Measurements from ENCODE around the gene AJAP1. TPM values are rescaled to one million over a fixed set of nuclear protein-coding genes. Genes with fewer than 3 reads are reported as not detected.

Gene AJAP1
- total and polyA plus RNA-seq, 10 of the 15 experiments (the other 5 are each of a cell fraction or from before 2014, with no cell fraction given) = not detected

DNA sequence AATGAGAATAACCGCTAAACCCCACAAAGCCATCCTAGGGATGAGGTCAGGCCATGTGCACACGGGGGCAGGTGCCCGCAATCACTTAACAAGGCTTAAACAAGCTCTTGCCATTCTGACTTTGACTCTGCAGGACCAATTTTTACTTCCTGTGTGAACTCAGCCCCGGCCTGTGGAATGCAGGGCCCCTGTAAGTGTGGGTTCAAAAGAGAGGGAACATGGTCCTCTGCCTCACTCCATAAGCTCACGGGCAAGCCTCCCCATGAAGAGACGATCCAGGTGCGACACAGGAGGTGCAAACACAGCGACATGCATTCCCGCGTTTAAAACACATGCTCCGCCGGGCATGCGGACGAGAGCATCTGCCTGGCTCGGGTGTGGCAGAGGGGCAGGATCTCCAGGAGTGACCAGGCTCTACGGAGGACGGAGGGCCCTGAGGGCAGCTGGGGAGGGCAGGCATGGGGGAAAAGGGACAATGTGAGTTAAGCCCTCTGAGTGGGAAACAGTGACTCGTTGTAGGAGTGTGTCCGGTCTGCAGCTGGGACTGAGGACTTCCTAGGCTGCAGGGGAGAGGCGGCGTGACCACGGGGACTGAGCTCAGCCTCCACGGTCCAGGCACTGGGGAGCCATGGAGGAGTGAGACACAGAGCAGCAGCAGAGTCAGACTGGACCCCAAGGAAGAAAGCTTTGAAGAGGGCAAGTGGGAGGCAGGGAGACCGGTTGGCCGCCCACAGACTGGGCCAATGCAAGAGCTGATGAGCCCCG is 40.6 kb upstream of the AJAP1 start:
- ATAC-seq (no peak), DNase-seq (ENCODE audit: low read depth, low spot score) (no peak), FAIRE-seq (no peak)
- ChIA-PET RAD21 (ENCODE audit: unreplicated experiment) (no interaction called here), POLR2A (no interaction called here), SMC1A (ENCODE audit: uncharacterized antibody, unreplicated experiment) (no interaction called here), CTCF (no interaction called here)
- H3K79me2 ChIP-seq (ENCODE audit: control insufficient read depth, insufficient read depth, low read length) = no peaks in the 10 kb centered on the region
- BruUV-seq (replicated peaks) = no TSS peak
- no peak overlapping the region for H3K4me3 ChIP-seq
- no peak overlapping the region for H3K4me2 ChIP-seq (ENCODE audit: control insufficient read depth, insufficient read depth)
- H3K9me3 ChIP-seq (replicated peaks; ENCODE audit: control insufficient read depth, insufficient read depth, low read length) = no peaks in the 10 kb centered on the region; the same call in 2 of the 3 replicates
- H3K36me3 ChIP-seq (ENCODE audit: control insufficient read depth in 2 of 2, insufficient read depth in 2 of 2, low read length in 1 of 2) = no peaks in the 10 kb centered on the region
- TF ChIP-seq ASH2L (IDR thresholded peaks at IDR 0.05; ENCODE audit: borderline replicate concordance, low read depth) (no peak), NBN (IDR thresholded peaks at IDR 0.05) (no peak), ZNF274 (IDR thresholded peaks at IDR 0.05; ENCODE audit: insufficient read depth, insufficient read length) (no peak), PAX5 (IDR thresholded peaks at IDR 0.05; ENCODE audit: borderline replicate concordance, low read depth, low read length) (no peak), SUZ12 (IDR thresholded peaks at IDR 0.05; ENCODE audit: unreplicated experiment) (no peak)
- TF ChIP-seq, protein P1, sequence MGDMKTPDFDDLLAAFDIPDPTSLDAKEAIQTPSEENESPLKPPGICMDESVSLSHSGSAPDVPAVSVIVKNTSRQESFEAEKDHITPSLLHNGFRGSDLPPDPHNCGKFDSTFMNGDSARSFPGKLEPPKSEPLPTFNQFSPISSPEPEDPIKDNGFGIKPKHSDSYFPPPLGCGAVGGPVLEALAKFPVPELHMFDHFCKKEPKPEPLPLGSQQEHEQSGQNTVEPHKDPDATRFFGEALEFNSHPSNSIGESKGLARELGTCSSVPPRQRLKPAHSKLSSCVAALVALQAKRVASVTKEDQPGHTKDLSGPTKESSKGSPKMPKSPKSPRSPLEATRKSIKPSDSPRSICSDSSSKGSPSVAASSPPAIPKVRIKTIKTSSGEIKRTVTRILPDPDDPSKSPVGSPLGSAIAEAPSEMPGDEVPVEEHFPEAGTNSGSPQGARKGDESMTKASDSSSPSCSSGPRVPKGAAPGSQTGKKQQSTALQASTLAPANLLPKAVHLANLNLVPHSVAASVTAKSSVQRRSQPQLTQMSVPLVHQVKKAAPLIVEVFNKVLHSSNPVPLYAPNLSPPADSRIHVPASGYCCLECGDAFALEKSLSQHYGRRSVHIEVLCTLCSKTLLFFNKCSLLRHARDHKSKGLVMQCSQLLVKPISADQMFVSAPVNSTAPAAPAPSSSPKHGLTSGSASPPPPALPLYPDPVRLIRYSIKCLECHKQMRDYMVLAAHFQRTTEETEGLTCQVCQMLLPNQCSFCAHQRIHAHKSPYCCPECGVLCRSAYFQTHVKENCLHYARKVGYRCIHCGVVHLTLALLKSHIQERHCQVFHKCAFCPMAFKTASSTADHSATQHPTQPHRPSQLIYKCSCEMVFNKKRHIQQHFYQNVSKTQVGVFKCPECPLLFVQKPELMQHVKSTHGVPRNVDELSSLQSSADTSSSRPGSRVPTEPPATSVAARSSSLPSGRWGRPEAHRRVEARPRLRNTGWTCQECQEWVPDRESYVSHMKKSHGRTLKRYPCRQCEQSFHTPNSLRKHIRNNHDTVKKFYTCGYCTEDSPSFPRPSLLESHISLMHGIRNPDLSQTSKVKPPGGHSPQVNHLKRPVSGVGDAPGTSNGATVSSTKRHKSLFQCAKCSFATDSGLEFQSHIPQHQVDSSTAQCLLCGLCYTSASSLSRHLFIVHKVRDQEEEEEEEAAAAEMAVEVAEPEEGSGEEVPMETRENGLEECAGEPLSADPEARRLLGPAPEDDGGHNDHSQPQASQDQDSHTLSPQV (IDR thresholded peaks at IDR 0.05) = no peak
- H3K4me1 ChIP-seq (ENCODE audit: control insufficient read depth, insufficient read depth, low read length) = no peaks in the 10 kb centered on the region
- H2AFZ ChIP-seq (ENCODE audit: control insufficient read depth, low read depth, low read length) = no peak overlapping the region
- intact Hi-C loops (cut with micrococcal nuclease; ENCODE audit: unreplicated experiment) = no loop called here
- H3K9ac ChIP-seq (ENCODE audit: control insufficient read depth, insufficient read depth, low read length) = no peak overlapping the region
- WGBS (ENCODE audit: insufficient coverage, insufficient replicate concordance, low lambda C conversion rate, missing lambda C conversion rate) = 33% methylated on average over 25 of the region's 26 CpGs
- H3K27me3 ChIP-seq (replicated peaks in 1 of 2; ENCODE audit: control insufficient read depth in 2 of 2, insufficient read depth in 2 of 2, low read length in 1 of 2) = no peaks in the 10 kb centered on the region
- no peaks in the 10 kb centered on the region for H4K20me1 ChIP-seq (ENCODE audit: control insufficient read depth, insufficient read depth)
- H3K27ac ChIP-seq (ENCODE audit: control insufficient read depth, insufficient read depth) = no peak overlapping the region
- in situ Hi-C loops (cut with MboI) = no loop called here
